ENCODE measurements around the gene HSF2BP. TPM values are rescaled to one million over a fixed set of nuclear protein-coding genes. Genes with fewer than 3 reads are reported as not detected.
"Not testable (repeated sequence)": the region's sequence is repeated elsewhere in the genome, so short reads cannot be mapped to it uniquely, and the experiment has no call there.

Gene HSF2BP
- total RNA-seq, 1 experiment from 2014 or later, result 9.1 TPM

DNA sequence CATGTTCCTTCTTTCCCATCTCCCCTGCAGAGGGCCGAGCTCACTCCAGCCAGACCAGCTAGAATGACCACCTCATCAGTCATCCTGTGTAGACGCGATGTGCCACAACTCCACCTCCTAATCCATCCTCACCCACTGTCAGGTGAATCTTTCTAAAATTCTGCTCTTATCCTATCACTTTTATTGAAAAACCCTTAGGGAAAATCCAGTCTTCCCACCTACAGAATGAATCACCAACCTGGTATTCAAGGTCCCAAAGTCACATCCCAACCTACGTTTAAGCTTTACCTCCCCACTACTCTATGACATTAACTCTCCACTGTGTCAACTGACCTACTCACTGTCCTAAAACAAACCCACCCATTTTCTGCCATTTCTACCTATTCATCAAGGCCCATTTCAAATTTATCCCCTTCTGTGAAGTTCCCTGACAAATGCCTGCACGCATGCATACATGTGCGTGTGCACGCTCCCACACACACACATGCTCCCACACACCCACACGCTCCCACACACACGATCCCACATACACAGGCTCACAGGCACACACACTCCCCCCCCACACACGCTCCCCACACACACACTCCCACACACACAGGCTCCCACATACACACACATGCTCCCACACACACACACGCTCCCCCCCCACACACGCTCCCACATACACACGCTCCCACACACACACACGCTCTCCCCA, 27.7 kb downstream of the HSF2BP start:
- DNase-seq (ENCODE audit: low spot score), result no peak
- in situ Hi-C loops (cut with HindIII; ENCODE audit: low sequenced_read_pairs), result no loop called here

DNA sequence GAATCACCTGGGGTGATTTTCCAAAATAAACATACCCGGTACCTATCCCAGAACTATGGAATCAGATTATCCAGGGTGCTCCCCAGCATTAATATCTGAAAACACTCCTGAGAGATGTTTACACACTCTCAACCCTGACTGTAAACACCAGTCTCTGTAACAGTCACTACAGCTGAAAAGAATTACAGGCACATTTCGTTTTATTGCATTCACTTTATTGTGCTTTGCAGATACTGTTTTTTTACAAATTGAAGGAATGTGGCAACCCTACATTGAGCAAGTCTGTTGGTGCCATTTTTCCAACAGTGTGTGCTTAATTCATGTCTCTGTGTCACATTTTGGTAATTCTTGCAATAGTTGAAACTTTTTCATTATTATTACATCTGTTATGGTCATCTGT, 31.8 kb downstream of the HSF2BP start:
- in situ Hi-C loops (cut with HindIII; ENCODE audit: low sequenced_read_pairs), result no loop called here
- no peak for DNase-seq (ENCODE audit: low spot score)

- no peak for DNase-seq (ENCODE audit: low spot score)
- in situ Hi-C loops (cut with HindIII; ENCODE audit: low sequenced_read_pairs), result no loop called here
Measured at GRCh38 chr21:43626390-43626789, 32.9 kb downstream of the HSF2BP start.

DNA sequence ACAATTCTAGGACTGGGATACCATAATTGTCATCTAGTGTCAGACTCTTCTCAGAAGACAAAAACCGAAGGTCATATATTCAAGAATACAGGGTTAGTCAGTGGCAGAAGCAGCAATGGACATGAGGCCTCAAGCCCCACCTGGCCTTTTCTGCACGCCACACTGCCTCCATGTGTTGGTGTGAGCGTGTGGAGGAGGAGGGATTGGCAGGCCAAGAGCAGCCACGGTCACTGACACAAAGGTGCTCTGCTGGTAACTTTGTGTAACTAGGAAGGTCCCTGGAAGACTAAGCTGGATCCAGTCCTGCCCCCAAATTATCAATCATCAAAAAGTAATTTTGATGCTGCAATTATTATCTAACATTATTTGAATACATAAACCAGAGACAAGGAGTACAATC, 34.9 kb downstream of the HSF2BP start:
- in situ Hi-C loops (cut with HindIII; ENCODE audit: low sequenced_read_pairs), result no loop called here
- DNase-seq (ENCODE audit: low spot score), result no peak

DNA sequence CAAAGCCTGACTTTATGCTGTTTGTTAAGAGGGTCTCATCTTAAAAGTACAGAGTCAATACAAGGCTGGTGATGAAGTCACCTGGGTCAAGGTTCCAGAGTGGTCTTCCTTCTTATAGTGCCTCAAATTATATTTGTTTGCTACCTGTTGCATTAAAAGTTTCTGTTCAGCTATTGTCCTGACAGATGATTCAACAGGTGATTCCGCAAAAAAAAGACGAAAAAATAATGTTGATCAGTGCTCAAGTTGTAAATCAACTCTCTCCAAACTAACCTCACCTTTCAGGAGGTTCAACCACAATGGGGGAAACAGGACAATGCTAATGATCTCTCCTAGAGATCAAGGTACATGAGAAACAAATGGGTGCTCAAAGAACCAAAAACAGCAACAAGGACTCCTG, 35.7 kb downstream of the HSF2BP start:
- in situ Hi-C loops (cut with HindIII; ENCODE audit: low sequenced_read_pairs), result no loop called here
- no peak for DNase-seq (ENCODE audit: low spot score)

DNA sequence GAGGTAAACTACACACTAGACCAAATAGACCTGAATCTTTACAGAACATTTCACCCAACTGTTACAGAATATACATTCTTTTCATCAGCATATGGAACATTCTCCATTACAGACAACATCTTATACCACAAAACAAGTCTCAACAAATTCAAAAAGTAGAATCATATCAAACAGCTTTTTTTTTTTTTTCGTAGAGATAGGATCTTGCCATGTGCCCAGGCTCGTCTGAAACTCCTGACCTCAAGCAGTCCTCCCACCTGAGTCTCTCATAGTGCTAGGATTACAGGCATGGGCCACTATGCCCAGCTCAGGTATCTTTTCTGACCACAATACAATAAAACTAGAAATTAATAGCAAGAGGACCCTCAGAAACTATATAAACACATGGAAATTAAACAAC, 36.5 kb downstream of the HSF2BP start:
- in situ Hi-C loops (cut with HindIII; ENCODE audit: low sequenced_read_pairs), result no loop called here
- no peak for DNase-seq (ENCODE audit: low spot score)

DNA sequence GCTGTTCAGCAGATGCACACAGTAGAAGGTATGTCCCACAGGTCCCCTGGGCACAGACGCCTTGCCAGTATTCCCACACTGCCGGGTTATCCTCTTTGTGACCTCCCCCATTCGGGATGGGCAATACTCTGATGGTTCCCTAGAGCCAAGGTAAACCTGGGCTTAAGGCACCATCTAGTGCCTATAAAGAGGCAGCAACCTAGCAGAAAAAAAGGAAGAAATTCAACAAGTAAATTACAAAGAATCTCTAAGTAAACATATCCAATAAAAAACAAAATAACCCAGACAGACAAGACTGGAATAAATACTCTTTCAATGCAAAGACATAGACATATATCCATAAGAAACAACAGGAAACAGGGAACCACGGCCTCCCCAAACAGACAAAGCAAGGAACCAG, 39.4 kb downstream of the HSF2BP start:
- DNase-seq (ENCODE audit: low spot score), result no peak
- in situ Hi-C loops (cut with HindIII; ENCODE audit: low sequenced_read_pairs), result no loop called here

DNA sequence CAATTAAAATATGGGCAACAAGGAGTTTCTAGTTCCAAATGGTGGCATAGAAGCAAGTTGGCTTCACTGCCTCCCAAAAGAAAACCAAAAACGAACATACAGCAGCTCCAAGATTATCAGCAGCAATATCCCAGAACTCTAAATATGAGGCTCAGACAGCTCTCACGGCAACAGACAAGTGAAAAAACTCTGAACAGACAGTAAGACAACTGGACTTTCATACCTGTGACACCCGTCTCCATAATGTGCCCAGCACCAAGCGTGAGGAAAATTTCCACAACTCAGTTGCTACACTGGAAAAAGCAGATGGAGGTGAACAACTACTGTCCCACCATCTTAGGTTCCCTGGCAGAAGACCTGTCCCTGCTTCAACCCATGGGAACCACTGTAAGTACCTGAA, 39.9 kb downstream of the HSF2BP start:
- in situ Hi-C loops (cut with HindIII; ENCODE audit: low sequenced_read_pairs), result no loop called here
- DNase-seq (ENCODE audit: low spot score), result no peak

DNA sequence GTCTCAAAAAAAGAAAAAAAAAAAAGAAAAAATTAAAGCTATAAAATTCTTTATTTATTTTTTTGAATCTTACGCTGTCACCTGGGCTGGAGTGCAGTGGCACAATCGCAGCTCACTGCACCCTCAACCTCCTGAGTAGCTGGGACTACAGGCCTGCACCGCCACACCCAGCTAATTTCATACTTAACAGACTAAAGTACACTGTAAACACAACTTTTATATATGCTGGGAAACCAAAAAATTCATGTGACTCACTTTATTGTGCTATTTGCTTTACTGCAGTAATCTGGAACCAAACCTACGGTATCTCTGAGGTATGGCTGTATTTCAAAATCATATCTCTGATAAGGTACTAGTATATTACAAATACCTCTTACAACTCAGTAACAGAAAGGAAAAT, 40.3 kb downstream of the HSF2BP start:
- in situ Hi-C loops (cut with HindIII; ENCODE audit: low sequenced_read_pairs), result no loop called here
- no peak for DNase-seq (ENCODE audit: low spot score)

GRCh38 chr21:43616861-43617260, 42.4 kb downstream of the HSF2BP start:
- in situ Hi-C loops (cut with HindIII; ENCODE audit: low sequenced_read_pairs); DNase-seq (ENCODE audit: low spot score): not testable (repeated sequence)

DNA sequence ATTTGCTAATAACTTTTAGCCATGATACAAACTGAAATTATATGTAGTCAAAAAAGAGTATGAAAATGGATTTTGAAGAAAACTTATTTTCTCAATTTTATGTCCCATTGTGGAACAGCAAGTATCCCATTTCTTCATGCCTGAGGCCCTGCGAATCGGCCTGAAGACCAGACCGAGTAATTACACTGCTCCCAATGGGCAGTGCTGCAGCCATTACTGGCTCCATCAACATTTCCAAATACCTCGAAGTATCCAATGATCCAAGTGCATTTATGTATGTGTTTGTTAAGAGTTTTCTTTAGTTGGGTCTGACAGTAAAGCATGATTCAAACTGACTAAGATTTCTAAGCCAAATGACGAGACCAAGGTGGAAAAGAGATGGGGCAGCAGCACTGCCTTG, 44.4 kb downstream of the HSF2BP start:
- no peak for DNase-seq (ENCODE audit: low spot score)
- in situ Hi-C loops (cut with HindIII; ENCODE audit: low sequenced_read_pairs), result no loop called here

DNA sequence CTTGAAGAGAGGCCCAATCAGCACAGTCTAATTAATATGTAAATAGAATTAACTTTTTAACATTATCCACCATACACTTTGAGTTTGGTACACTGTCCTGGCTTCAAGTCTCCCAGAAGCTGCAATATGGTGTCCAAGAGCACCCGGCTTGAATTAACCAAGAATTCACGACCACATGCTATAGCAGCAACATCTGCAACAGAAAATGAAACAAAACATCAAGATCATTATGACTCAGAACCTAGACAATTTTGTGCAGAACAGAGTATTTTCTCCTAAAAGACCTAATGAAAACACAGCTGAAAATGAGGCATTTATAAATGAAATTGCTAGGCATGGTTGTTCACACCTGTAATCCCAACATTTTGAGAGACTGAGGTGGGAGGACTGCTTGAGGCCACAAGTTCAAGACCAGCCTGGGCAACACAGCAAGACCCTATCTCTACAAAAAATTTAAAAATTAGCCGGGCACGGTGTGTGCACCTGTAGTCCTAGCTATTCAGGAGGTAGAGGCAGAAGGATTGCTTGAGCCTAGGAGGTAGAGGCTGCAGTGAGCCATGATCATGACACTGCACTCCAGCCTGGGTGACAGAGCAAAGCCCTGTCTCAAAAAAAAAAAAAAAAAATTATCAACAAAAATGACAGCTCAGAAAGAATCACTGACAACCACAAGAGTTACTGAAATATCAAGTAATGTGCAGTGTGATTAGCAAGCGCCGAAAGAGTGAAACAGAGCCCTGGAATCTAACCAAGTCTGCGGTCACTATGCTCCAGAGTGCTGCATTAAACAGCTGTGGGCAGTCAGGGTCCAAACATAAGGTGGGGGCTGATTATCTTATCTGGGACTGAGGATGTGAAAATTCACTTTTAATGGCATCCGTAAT, 45.3 kb downstream of the HSF2BP start:
- in situ Hi-C loops (cut with HindIII; ENCODE audit: low sequenced_read_pairs), result no loop called here
- DNase-seq (ENCODE audit: low spot score), result no peak

- DNase-seq (ENCODE audit: low spot score), result peak; percentile 39
- in situ Hi-C loops (cut with HindIII; ENCODE audit: low sequenced_read_pairs), result no loop called here
Measured at GRCh38 chr21:43611598-43612369, 47.5 kb downstream of the HSF2BP start.

DNA sequence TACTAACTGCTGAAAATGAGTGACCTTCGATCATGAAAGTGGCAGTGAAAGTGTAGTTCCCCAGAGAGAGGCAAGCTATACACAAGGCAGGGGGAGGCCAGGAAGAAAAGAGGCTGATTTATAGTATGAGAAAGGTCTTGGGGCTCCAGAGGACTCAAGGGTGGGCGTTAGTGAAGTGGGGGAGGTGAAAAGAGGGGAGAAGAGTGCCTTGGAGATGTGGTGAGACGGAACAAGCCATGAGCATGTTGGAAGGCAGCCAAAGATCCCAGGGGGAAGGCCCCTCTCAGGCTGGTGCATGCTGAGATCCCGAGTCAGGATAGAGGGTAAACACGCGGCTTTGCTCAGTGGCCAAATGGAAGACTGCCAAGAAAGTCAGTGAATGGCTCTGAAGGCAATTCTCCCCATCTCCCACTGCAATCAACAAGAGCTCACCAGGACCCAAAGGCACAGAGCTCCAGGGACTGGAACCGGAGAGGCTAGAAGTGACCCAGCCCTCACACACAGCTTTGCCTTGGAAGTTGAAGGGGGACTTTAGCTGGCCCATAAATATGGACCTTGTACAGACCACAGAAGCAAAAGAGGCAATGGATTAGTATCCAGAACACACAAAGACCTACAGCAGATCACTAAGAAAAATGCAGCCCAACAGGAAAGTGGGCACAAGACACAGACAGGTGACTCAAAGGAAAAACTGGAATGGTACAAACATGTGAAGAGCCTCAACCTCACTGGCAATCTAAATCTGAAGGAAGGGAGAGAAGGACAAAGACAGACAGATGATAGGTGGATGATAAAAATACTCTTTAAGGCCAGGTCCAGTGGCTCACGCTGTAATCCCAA, 49.6 kb downstream of the HSF2BP start:
- in situ Hi-C loops (cut with HindIII; ENCODE audit: low sequenced_read_pairs), result no loop called here
- peak; percentile 13 for DNase-seq (ENCODE audit: low spot score)

GRCh38 chr21:43608664-43609063, 50.6 kb downstream of the HSF2BP start:
- DNase-seq (ENCODE audit: low spot score), result no peak
- in situ Hi-C loops (cut with HindIII; ENCODE audit: low sequenced_read_pairs), result no loop called here

GRCh38 chr21:43608225-43608624, 51.1 kb downstream of the HSF2BP start:
- DNase-seq (ENCODE audit: low spot score), result no peak
- in situ Hi-C loops (cut with HindIII; ENCODE audit: low sequenced_read_pairs), result no loop called here

DNA sequence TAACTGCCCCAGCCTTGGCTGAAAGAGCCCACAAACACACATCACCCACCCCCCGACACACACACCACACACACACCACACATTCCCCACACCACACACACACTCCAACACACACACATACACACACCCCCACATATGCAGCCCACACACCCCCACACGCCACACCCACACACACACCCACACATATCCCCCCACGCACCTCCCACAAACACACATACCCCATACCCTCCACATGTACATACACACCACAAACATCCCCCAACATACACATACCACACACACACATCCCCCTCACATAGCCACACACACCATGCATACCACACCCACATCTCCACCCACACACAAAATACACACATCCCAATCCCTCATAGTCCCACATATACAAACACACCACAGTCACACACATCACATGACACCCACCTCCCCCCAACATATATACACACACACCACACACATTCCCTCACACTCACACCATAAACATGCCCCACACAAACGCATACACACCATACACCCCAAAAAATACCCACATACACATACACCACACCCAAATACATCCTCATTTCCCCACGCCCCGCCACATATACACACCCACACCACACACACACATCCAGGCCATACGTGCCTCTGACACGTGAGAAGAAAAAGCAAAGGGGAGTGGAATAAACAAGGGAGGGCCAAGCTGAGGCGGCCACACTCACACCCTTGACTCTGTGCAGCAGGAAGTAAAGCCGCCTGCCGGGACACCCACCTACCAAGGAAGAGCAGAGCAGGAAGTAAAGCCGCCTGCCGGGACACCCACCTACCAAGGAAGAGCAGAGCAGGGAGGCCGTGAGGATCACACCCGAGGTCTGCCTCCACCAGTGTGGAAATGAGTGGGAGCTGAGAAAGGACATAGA, 53.7 kb downstream of the HSF2BP start:
- no peak for DNase-seq (ENCODE audit: low spot score)
- in situ Hi-C loops (cut with HindIII; ENCODE audit: low sequenced_read_pairs), result no loop called here

DNA sequence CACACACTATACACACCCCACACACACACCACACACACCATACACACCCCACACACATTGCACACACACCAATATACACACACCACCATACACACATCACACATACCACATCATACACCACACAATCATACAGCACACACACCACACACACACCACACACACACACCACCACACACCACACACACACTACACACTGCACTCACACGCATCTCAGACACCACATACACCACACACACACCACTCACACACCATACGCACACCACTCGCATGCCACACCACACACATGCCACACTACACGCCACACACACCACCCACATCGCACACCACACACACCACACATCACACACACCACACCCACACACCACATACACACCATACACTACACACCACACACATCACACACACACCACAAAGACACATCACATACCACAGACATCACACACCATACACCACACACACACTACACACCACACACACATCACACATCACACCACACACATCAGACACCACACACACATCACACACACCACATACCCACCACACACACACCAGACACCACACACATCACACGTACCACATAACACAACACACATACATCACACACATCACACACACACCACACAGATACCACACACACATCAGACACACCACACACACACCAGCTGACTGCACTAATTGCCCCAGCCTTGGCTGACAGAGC, 54.6 kb downstream of the HSF2BP start:
- no peak for DNase-seq (ENCODE audit: low spot score)
- in situ Hi-C loops (cut with HindIII; ENCODE audit: low sequenced_read_pairs), result no loop called here
